HG02588 (cell line): ENCODE measurements around the gene HK1.
"Not testable (repeated sequence)": the region's sequence is repeated elsewhere in the genome, so short reads cannot be mapped to it uniquely, and the experiment has no call there.

ENCODE experiments used
- ATAC-seq: cut with Tn5 transposase; IDR thresholded peaks from one replicate; pipeline ENCODE4 v1.9.1; 2021; ENCODE audit warnings: mild to moderate bottlenecking, moderate library complexity; ENCODE audit not compliant: unreplicated experiment

The HK1 gene

GRCh38 chr10:69306421-69306820, 28.1 kb downstream of the HK1 start:
- ATAC-seq = no peak

- no peak for ATAC-seq
Observed at GRCh38 chr10:69307434-69307833, 29.1 kb downstream of the HK1 start.

- ATAC-seq = not testable (repeated sequence)
Observed at GRCh38 chr10:69308304-69308703, 30.0 kb downstream of the HK1 start.

- no peak for ATAC-seq
Observed at GRCh38 chr10:69311309-69311708, 33.0 kb downstream of the HK1 start.

- no peak for ATAC-seq
Observed at GRCh38 chr10:69312528-69312927, 34.2 kb downstream of the HK1 start.

GRCh38 chr10:69315100-69315542, 36.8 kb downstream of the HK1 start:
- ATAC-seq = no peak

GRCh38 chr10:69315610-69316312, 37.5 kb downstream of the HK1 start:
- no peak for ATAC-seq

- no peak for ATAC-seq
Observed at GRCh38 chr10:69316313-69317059, 38.2 kb downstream of the HK1 start.

- ATAC-seq = no peak
Observed at GRCh38 chr10:69317175-69317604, 38.9 kb downstream of the HK1 start.

- peak; percentile 28 for ATAC-seq
Observed at GRCh38 chr10:69317626-69318105, 39.4 kb downstream of the HK1 start.

- ATAC-seq = peak; percentile 82
Observed at GRCh38 chr10:69318106-69318866, 40.0 kb downstream of the HK1 start.

- peak; percentile 19 for ATAC-seq
Observed at GRCh38 chr10:69318867-69319727, 40.8 kb downstream of the HK1 start.

GRCh38 chr10:69319841-69320316, 41.6 kb downstream of the HK1 start:
- no peak for ATAC-seq

GRCh38 chr10:69320521-69320920, 42.2 kb downstream of the HK1 start:
- ATAC-seq = no peak

GRCh38 chr10:69321039-69321715, 42.9 kb downstream of the HK1 start:
- ATAC-seq = no peak

- ATAC-seq = no peak
Observed at GRCh38 chr10:69321865-69322264, 43.6 kb downstream of the HK1 start.

GRCh38 chr10:69322346-69322745, 44.0 kb downstream of the HK1 start:
- ATAC-seq = not testable (repeated sequence)

- ATAC-seq = no peak
Observed at GRCh38 chr10:69323622-69324021, 45.3 kb downstream of the HK1 start.

GRCh38 chr10:69324583-69324982, 46.3 kb downstream of the HK1 start:
- ATAC-seq = no peak
